Measurements from ENCODE around the gene USP50.
"Not testable (repeated sequence)": the region's sequence is repeated elsewhere in the genome, so short reads cannot be mapped to it uniquely, and the experiment has no call there.

Gene USP50

DNA sequence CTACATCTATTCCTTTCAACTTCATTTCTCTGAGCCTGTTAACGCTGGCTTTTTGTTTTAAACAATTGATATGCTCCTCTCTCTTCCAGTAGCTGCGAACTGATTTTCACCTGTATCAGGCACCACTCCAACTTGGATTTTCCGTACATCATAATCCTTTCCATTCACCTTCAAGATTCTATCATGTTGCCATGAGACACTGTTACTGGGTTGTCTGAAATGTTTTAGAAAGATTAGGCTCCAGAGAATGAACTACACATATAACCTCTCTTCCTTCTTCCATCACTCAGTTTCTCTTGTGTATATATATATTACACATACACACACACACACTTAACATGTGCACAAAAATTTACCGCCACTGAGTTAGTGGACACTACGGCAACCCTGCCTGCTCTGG, at the start of gene USP50:
TSS of gene USP50 (minus strand) at position 101 of the 400 bp plus-strand sequence. CDS start 141 bp downstream, outside the sequence.
- no peak for DNase-seq (ENCODE audit: low read depth, low spot score)

GRCh38 chr15:50594311-50594710, 47.8 kb upstream of the USP50 start:
- no peak for DNase-seq (ENCODE audit: low read depth, low spot score)

DNA sequence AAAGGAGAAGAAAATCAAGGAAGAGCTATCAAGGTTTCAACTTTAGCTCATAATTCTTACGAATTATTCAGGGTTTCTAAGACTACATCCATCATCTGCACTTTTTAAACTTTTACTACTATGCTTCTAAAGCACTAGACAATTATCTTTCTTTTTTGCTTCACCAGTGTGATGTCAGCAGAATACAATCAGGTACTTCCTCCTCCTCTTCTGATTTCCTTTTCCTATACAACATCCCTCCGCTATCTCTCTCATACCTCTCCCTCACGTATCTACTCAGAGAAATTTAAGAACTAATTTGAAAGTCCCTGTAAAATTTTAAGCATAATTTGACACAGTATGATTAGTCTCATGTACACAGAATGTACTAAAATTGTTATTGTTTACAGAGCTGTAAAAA, 47.3 kb upstream of the USP50 start:
- DNase-seq (ENCODE audit: low read depth, low spot score) = no peak

- DNase-seq (ENCODE audit: low read depth, low spot score) = no peak
Measured at GRCh38 chr15:50590288-50590687, 43.8 kb upstream of the USP50 start.

DNA sequence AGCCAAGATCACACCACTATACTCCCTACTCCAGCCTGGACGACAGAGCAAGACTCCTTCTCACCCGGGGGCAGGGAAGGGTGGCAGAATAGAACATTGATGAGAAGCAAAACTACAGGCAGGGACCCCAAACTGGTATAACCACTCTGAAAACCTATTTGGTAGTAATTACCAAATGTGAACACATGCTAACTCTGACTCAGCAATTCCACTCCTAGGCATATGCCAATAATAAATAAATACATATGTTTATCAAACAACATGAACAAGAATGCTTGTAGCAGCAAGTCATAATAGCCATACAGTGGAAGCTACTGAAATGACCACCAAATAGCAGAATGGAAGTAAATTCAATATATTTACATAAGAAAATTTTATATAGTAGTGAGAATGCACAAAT, 31.0 kb upstream of the USP50 start:
- no peak for DNase-seq (ENCODE audit: low read depth, low spot score)

DNA sequence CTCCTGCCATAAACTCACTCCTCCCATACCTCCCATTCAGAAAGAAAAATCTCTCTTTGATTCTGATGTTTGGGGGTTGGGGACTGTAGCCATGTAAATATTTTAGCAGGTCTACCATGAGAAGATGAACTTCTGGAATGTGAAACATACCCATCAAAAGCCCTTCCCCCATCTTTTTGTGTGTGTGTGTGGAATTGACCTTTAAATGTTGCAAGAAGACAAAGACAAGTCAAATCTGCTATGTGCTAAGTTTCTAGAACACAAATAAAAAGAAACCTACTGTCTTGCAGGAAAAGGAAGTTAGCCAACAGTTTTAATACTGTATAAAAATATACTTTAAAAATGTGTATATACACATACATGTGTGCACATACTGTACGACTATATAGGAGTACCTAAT, 29.7 kb upstream of the USP50 start:
- DNase-seq (ENCODE audit: low read depth, low spot score) = no peak

DNA sequence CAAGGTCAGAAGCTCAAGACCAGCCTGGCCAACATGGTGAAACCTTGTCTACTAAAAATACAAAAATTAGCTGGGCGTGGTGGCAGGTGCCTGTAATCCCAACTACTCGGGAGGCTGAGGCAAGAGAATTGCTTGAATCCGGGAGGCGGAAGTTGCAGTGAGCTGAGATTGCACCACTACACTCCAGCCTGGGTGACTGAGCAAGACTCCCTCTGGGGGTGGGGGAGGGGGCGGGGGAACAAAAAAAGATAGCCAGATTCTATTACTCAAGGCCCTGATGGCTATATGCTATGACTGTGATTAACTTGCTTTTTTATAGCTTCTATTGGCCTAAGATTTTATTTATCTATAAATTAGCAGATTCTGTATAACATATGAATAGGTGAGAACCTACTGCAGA, 27.4 kb upstream of the USP50 start:
- DNase-seq (ENCODE audit: low read depth, low spot score) = not testable (repeated sequence)

- no peak for DNase-seq (ENCODE audit: low read depth, low spot score)
Measured at GRCh38 chr15:50563756-50564155, 17.3 kb upstream of the USP50 start.

GRCh38 chr15:50562735-50563640, 16.5 kb upstream of the USP50 start:
- DNase-seq (ENCODE audit: low read depth, low spot score) = no peak

DNA sequence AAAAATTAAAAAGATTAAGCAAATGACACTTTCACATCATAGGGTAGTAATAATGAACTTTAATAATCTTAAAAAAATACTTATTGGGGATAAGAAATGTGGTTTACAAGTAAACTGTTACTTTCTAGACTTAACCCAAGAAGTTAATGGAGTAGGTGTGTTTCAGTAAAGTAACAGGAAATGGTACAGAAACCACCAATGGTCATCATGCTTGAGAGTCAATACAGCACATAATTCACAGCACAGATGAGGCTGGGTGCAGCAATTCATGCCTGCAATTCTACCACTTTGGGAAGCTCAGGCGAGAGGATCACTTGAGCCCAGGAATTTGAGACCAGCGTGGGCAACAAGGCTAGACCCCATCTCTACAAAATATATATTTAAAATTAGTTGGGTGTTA, 11.5 kb upstream of the USP50 start:
- no peak for DNase-seq (ENCODE audit: low read depth, low spot score)

DNA sequence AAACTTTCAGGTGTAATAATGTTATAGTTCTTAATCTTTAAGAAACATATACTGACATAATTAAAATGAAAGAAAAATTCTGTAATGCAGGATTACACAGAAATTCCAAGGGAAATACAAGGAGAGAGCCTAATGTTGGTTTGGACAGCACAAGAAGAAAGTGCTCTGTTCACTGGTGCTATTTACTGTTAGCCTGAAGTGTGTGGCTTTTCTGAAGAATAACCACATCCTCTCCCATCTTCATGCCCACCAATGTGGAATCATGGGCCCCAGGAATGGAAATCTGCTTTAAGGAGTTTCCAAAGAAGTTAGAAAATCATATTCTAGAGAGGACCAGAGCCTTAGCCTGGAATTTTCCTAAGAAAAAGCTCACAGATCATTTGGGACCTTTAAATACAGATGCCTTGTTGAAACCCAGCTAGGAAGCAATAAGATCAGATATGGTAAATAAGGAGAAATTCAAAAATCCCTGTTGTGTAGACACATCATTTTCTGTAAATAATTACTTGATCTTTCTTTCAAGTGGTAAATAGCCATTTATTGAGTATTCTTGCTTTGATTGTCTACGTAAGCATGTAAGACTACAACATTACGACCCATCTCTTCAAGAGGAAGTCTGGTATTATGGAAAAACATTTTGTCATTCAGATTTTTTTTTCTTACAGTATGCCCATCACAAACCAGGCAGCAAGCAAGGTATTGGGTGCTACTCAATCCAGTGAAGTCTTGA, 10.3 kb upstream of the USP50 start:
- no peak for DNase-seq (ENCODE audit: low read depth, low spot score)

DNA sequence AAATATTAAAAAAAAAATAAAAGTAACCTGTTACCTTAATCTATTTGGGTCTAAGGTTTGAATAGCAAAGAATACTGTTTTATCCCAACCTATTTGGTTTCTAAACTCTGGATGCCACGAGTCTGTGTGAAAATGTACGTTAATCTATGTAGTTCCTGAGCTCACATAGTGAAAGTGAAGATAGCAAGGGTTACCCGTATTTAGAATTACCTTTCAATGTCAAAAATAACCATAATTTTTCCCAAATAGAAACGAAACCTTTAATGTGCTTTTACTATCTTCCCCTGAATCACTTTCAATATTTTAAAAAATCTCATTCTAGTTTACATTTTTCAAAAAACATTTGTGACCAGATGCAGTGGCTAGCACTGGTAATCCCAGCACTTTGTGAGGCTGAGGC, 5.8 kb upstream of the USP50 start:
- DNase-seq (ENCODE audit: low read depth, low spot score) = no peak

GRCh38 chr15:50549326-50549725, 2.9 kb upstream of the USP50 start:
- no peak for DNase-seq (ENCODE audit: low read depth, low spot score)

- DNase-seq (ENCODE audit: low read depth, low spot score) = no peak
Measured at GRCh38 chr15:50544368-50544767, 2.1 kb downstream of the USP50 start.

DNA sequence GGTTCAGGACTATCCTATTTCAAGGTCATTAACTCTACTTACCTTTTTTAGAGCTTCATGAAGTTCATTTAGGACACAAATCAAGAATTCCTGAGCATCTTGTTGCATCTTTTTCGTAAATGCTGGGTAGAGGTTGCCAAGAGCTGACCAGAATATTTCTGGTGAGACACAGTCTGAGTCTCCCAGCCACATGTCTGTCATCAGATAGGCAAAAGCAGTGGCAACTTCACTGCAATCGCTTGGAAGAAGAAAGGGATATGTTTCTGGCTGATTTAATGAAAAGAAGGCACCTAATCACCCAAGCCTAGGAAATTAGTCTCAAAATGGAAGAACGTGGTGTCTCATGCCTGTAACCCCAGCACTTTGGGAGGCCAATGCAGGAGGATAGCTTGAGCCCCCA, 2.9 kb downstream of the USP50 start:
- DNase-seq (ENCODE audit: low read depth, low spot score) = no peak

GRCh38 chr15:50542887-50543210, 3.6 kb downstream of the USP50 start:
- no peak for DNase-seq (ENCODE audit: low read depth, low spot score)

DNA sequence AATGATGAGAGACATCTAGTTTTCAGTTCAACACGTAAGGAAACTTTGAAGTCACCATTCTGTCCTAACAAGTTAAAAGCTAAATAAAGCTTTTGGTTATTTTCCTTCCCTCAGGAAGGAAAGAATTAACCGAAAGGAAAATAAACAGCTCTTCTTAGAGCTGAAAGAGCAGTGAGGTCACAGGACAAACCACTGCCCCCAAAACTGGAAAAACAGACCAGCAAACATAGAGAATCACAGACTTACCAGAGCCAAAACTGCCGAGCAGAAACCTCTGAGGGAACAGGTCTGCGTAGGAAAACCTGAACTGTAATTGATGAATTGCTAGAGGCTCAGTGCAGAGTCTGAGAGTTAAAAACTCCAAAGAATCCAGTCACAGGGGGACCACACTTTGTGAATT, 14.7 kb downstream of the USP50 start:
- no peak for DNase-seq (ENCODE audit: low read depth, low spot score)

DNA sequence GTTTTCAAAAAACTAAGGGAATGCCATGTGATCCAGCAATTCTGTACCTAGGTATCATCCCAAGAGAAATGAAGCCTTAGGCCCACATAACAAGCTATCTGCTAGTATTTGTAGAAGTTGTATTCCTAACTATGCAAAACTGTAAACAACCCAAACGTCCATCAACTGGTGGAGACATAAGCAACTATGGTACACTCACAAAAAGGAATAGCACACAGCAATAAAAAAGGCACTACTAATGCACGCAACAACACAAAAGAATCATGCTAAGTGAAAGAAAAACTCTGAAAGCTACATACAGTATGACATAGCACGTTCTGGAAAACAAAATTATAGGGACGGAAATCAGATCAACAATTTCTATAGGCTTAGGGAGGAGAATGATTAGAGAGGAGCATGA, 15.3 kb downstream of the USP50 start:
- no peak for DNase-seq (ENCODE audit: low read depth, low spot score)

DNA sequence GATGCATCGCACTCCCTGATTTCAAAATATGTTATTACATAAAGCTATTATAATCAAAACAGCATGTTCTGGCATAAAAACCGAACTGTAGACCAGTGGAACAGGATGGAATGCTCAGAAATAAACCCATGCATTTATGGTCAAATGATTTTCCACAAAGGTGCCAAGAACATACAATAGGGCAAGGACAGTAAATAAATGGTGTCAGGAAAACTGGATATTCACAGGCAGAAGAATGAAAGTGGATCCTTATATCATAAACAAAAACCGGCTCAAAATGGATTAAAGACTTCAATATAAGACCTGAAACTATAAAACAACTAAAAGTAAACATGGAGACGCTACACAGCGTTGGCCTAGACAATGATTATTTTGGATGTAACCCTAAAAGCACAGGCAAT, 22.6 kb downstream of the USP50 start:
- no peak for DNase-seq (ENCODE audit: low read depth, low spot score)

GRCh38 chr15:50519740-50520425, 26.6 kb downstream of the USP50 start:
- no peak for DNase-seq (ENCODE audit: low read depth, low spot score)

GRCh38 chr15:50513001-50513400, 33.5 kb downstream of the USP50 start:
- DNase-seq (ENCODE audit: low read depth, low spot score) = no peak

- no peak for DNase-seq (ENCODE audit: low read depth, low spot score)
Measured at GRCh38 chr15:50506121-50506520, 40.3 kb downstream of the USP50 start.

DNA sequence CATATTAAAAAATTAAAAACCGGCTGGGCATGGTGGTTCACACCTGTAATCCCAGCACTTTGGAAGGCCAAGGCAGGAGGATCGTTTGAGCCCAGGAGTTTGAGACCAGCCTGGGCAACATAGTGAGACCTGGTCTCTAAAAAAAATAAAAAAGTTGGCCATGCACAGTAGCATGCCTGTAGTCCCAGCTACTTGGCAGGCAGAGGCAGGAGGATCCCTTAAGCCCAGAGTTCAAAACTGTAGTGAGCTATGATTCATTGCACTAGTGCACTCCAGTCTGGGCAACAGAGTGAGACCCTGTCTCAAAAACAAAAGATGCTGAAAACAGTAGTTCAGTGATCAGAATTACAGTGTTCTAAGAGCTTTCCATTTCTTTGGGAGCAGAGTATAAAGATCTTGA, 40.8 kb downstream of the USP50 start:
- not testable (repeated sequence) for DNase-seq (ENCODE audit: low read depth, low spot score)

Data from activated naive CD8-positive, alpha-beta T cell treated with anti-CD3 and anti-CD28 coated beads, Interleukin-2, amount 50 U/mL, for 16 hours (primary cell).